SK-N-SH (cell line): Measurements from ENCODE around the gene TNFRSF19. TPM values are rescaled to one million over a fixed set of nuclear protein-coding genes. Genes with fewer than 3 reads are reported as not detected.

Experiments used
- CTCF ChIA-PET: fragments of 300-600, 350-600 bp; formaldehyde crosslinking; extraction: SDS; loops from one replicate; lab custom pipeline; 2021; lab: Yijun Ruan, JAX
- POLR2A ChIA-PET: fragments of 350-600 bp; sonication (Branson Sonifier 250); formaldehyde crosslinking; extraction: SDS; loops from one replicate; lab custom pipeline; 2020; ENCODE audit warnings: antibody characterized with exemption, inconsistent platforms; lab: Yijun Ruan, JAX
- DNase-seq: peaks from one replicate; pipeline ENCODE4 v3.0.0; 2012
- H2AFZ ChIP-seq: fragments of 200-600 bp; sonication (generic); 2 replicates; pipeline ENCODE4 v1.8.1; 2016; ENCODE audit warnings: antibody characterized with exemption, mild to moderate bottlenecking, low read depth
- H3F3A ChIP-seq: fragments of 200-600 bp; sonication (generic); replicated peaks from 2 replicates; pipeline ENCODE3; 2016; ENCODE audit warnings: antibody characterized with exemption, mild to moderate bottlenecking; ENCODE audit not compliant: insufficient read depth
- H3K27ac ChIP-seq, 2 experiments: fragments of 200-500 bp in 1 of 2; fragments of 200-600 bp in 1 of 2; sonication (Bioruptor generic) in 1 of 2; sonication (generic), shearing (Covaris generic) in 1 of 2; 2 replicates each; pipeline versions ENCODE4 v1.5.1 to v1.6.1; 2014 to 2016; ENCODE audit warnings: low read depth in 2 of 2, inconsistent platforms in 1 of 2, low read length in 1 of 2, mild to moderate bottlenecking in 1 of 2, mixed read lengths in 1 of 2
- H3K27me3 ChIP-seq: fragments of 200-600 bp; sonication (generic), shearing (Covaris generic); 2 replicates; pipeline ENCODE4 v1.6.1; 2016; ENCODE audit warnings: mixed run types; ENCODE audit not compliant: insufficient read depth
- H3K36me3 ChIP-seq, 2 experiments: fragments of 200-500 bp in 1 of 2; fragments of 200-600 bp in 1 of 2; sonication (Bioruptor generic) in 1 of 2; sonication (generic) in 1 of 2; replicated peaks in 1 of 2; 2 replicates each; pipeline versions ENCODE3 to v1.5.1; 2014 to 2016; ENCODE audit warnings: low read length in 1 of 2, mild to moderate bottlenecking in 1 of 2; ENCODE audit not compliant: insufficient read depth in 2 of 2, control insufficient read depth in 1 of 2
- H3K4me1 ChIP-seq, 2 experiments: fragments of 200-500 bp in 1 of 2; fragments of 200-600 bp in 1 of 2; sonication (Bioruptor generic) in 1 of 2; sonication (generic), shearing (Covaris generic) in 1 of 2; 2 replicates each; pipeline versions ENCODE4 v1.5.1 to v1.6.1; 2014 to 2016; ENCODE audit warnings: low read depth in 1 of 2, low read length in 1 of 2, mixed run types in 1 of 2; ENCODE audit not compliant: insufficient read depth in 2 of 2, control insufficient read depth in 1 of 2
- H3K4me2 ChIP-seq: fragments of 200-600 bp; sonication (generic), shearing (Covaris generic); 2 replicates; pipeline ENCODE4 v1.6.1; 2017; ENCODE audit warnings: mixed run types
- H3K4me3 ChIP-seq, 2 experiments: fragments of 200-500 bp in 1 of 2; fragments of 200-600 bp in 1 of 2; sonication (Bioruptor generic) in 1 of 2; sonication (generic), shearing (Covaris generic) in 1 of 2; 2 replicates each; pipeline versions ENCODE4 v1.5.1 to v1.8.1; 2014 to 2016; ENCODE audit warnings: low read depth in 2 of 2, inconsistent platforms in 1 of 2, low read length in 1 of 2, mild to moderate bottlenecking in 1 of 2, mixed read lengths in 1 of 2, moderate library complexity in 1 of 2
- H3K79me2 ChIP-seq: fragments of 200-600 bp; sonication (generic); 2 replicates; pipeline ENCODE4 v1.8.1; 2017; ENCODE audit warnings: mild to moderate bottlenecking; ENCODE audit not compliant: insufficient read depth
- H3K9ac ChIP-seq: fragments of 200-600 bp; sonication (generic); 2 replicates; pipeline ENCODE4 v1.6.1; 2017; ENCODE audit warnings: mixed run types
- H3K9me2 ChIP-seq: fragments of 200-600 bp; sonication (generic); 2 replicates; pipeline ENCODE4 v1.6.1; 2017; ENCODE audit warnings: mixed run types
- H3K9me3 ChIP-seq: fragments of 200-600 bp; sonication (generic); 2 replicates; pipeline ENCODE4 v1.6.1; 2017; ENCODE audit warnings: mixed run types, mild to moderate bottlenecking, moderate library complexity
- H4K20me1 ChIP-seq: fragments of 200-600 bp; sonication (generic); 2 replicates; pipeline ENCODE4 v1.6.1; 2017; ENCODE audit warnings: mild to moderate bottlenecking, mixed run types; ENCODE audit not compliant: insufficient read depth
- FOXJ3 ChIP-seq: sonication (generic); formaldehyde crosslinking; IDR thresholded peaks from 2 replicates; pipeline ENCODE4 v1.5.1; 2020; ENCODE audit warnings: mild to moderate bottlenecking, missing genetic modification reagents
- GABPA ChIP-seq: IDR thresholded peaks from 2 replicates; pipeline ENCODE4 v1.4.0; 2012; ENCODE audit warnings: low read depth, mild to moderate bottlenecking
- GATA2 ChIP-seq: sonication (generic); formaldehyde crosslinking; IDR thresholded peaks from 2 replicates; pipeline ENCODE4 v1.5.0; 2020; ENCODE audit warnings: mild to moderate bottlenecking, missing genetic modification reagents
- JUND ChIP-seq: IDR thresholded peaks from 2 replicates; pipeline ENCODE4 v1.4.0; 2012
- MEF2A ChIP-seq: IDR thresholded peaks from 2 replicates; pipeline ENCODE4 v1.4.0; 2012; ENCODE audit warnings: low read depth, borderline replicate concordance
- MXI1 ChIP-seq: IDR thresholded peaks from 2 replicates; pipeline ENCODE4 v1.6.1; 2012; ENCODE audit warnings: mild to moderate bottlenecking, low read depth, low read length, improper control_type of control experiment
- NRF1 ChIP-seq: IDR thresholded peaks from 2 replicates; pipeline ENCODE4 v1.6.1; 2012; ENCODE audit warnings: low read depth, mild to moderate bottlenecking, low read length
- RAD21 ChIP-seq: IDR thresholded peaks from 2 replicates; pipeline ENCODE4 v1.6.1; 2012; ENCODE audit warnings: mild to moderate bottlenecking, low read length
- RCOR1 ChIP-seq: fragments of 150-350 bp; IDR thresholded peaks from 2 replicates; pipeline ENCODE4 v1.6.1; 2017; ENCODE audit warnings: antibody characterized with exemption, low read length
- SMC3 ChIP-seq: IDR thresholded peaks from 2 replicates; pipeline ENCODE4 v1.6.1; 2012; ENCODE audit warnings: low read depth, low read length, improper control_type of control experiment
- YY1 ChIP-seq: IDR thresholded peaks from 2 replicates; pipeline ENCODE4 v1.4.0; 2012; ENCODE audit warnings: low read depth, mild to moderate bottlenecking
- WGBS: methylation state at CpG from one replicate; pipeline ENCODE4 v1.1.6; 2017; ENCODE audit warnings: low lambda C conversion rate; 5-methylcytosine and 5-hydroxymethylcytosine counted together
- polyA plus RNA-seq, 3 experiments: library from polyadenylated mRNA; depleted of rRNA; stranded (reverse); fragments of >200 nt; gene quantifications; 2 replicates each; pipeline ENCODE4 v1.2.3, GENCODE V29; 2012
- TF ChIP-seq, protein P1 (sequence below): fragments of 150-350 bp; IDR thresholded peaks from 2 replicates; pipeline ENCODE4 v1.6.1; 2016; ENCODE audit warnings: mild to moderate bottlenecking, low read depth, low read length
- TF ChIP-seq, protein P2 (sequence below): fragments of 200-600 bp; sonication (generic); IDR thresholded peaks from 2 replicates; pipeline ENCODE4 v1.6.1; 2017; ENCODE audit warnings: antibody characterized with exemption, mild to moderate bottlenecking, moderate library complexity

The TNFRSF19 gene
- polyA plus RNA-seq, 1 of the 3 experiments (the other 2 are of a cell fraction) = 4.6 TPM

DNA sequence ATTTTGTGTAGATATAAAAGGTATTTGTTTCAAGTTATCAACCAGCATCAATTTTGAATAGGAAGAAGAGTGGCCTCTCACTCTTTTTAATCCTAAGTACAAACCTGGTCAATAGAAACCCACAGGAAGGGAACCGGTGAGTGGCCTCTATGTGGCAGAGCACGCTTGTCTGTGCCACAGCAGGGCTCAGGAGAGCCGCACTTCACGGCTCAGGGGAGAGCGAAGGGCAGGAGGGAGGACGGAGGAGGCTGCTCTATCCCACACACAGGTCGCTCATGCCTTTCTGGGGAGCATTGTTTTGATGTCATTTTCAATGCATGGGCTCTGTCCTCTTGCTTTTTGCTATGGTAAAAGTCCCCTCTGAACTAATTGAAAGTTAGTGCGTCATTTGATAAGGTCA lies 57.2 kb downstream of the TNFRSF19 start:
- Histone ChIP-seq H3K9me3 (no peaks in the 10 kb centered on the region), H3K27ac (no peak overlapping the region), H3K4me3 (no peak overlapping the region), H3K4me2 (no peak overlapping the region), H3F3A (peaks cover 7% of the 10 kb centered on the region), H3K4me1 (peaks cover 0 to 5% of the 10 kb centered on the region in 2 experiments; a peak in 1 of 4 replicates), H3K9me2 (no peaks in the 10 kb centered on the region), H4K20me1 (no peaks in the 10 kb centered on the region)
- 88% methylated on average over 8 of the region's 8 CpGs for WGBS
- CTCF ChIA-PET = no interaction called here
- TF ChIP-seq RAD21 = no peak
- TF ChIP-seq MXI1 = no peak
- TF ChIP-seq, protein P1, sequence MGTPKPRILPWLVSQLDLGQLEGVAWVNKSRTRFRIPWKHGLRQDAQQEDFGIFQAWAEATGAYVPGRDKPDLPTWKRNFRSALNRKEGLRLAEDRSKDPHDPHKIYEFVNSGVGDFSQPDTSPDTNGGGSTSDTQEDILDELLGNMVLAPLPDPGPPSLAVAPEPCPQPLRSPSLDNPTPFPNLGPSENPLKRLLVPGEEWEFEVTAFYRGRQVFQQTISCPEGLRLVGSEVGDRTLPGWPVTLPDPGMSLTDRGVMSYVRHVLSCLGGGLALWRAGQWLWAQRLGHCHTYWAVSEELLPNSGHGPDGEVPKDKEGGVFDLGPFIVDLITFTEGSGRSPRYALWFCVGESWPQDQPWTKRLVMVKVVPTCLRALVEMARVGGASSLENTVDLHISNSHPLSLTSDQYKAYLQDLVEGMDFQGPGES = no peak
- no peak for TF ChIP-seq FOXJ3 (CRISPR knock-in tag)
- TF ChIP-seq RCOR1 = no peak
- no peak for TF ChIP-seq JUND
- TF ChIP-seq YY1 = no peak
- no peak for TF ChIP-seq SMC3
- TF ChIP-seq GABPA = no peak
- TF ChIP-seq, protein P2, sequence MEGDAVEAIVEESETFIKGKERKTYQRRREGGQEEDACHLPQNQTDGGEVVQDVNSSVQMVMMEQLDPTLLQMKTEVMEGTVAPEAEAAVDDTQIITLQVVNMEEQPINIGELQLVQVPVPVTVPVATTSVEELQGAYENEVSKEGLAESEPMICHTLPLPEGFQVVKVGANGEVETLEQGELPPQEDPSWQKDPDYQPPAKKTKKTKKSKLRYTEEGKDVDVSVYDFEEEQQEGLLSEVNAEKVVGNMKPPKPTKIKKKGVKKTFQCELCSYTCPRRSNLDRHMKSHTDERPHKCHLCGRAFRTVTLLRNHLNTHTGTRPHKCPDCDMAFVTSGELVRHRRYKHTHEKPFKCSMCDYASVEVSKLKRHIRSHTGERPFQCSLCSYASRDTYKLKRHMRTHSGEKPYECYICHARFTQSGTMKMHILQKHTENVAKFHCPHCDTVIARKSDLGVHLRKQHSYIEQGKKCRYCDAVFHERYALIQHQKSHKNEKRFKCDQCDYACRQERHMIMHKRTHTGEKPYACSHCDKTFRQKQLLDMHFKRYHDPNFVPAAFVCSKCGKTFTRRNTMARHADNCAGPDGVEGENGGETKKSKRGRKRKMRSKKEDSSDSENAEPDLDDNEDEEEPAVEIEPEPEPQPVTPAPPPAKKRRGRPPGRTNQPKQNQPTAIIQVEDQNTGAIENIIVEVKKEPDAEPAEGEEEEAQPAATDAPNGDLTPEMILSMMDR = no peak
- TF ChIP-seq, all 33 proteins: peak for 0
- H3K36me3 ChIP-seq = peaks cover 0 to 23% of the 10 kb centered on the region in 2 experiments
- no peak for DNase-seq
- no peak overlapping the region for H3K9ac ChIP-seq
- H3K27me3 ChIP-seq = no peaks in the 10 kb centered on the region
- H3K79me2 ChIP-seq = no peaks in the 10 kb centered on the region
- no peak overlapping the region for H2AFZ ChIP-seq
- POLR2A ChIA-PET = no interaction called here

DNA sequence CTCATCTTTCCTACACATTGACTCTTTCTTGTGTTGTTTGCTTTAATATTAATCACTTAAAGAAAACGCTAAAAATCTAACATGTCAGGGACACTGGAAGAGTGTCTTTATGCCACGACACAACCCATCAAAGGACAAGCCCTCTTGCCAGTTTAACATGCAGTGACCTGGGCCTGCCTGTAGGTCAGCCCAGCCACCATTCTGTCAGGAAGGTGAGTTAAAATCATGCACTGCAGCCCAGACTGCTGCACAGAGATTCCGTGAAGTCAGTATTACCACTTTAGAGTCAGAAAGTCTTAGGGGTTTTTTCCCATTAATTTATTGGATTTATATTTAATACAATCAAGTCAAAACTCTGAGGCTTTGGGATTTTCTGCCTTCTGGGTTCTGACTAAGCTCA lies 58.0 kb downstream of the TNFRSF19 start:
- H3K79me2 ChIP-seq = no peaks in the 10 kb centered on the region
- H3K36me3 ChIP-seq = peaks cover 0 to 20% of the 10 kb centered on the region in 2 experiments
- no peaks in the 10 kb centered on the region for H4K20me1 ChIP-seq
- H3K9ac ChIP-seq = no peak overlapping the region
- WGBS = 92% methylated on average over 3 of the region's 3 CpGs
- H3K9me2 ChIP-seq = no peaks in the 10 kb centered on the region
- H3K27me3 ChIP-seq = no peaks in the 10 kb centered on the region
- no peak overlapping the region for H2AFZ ChIP-seq
- H3F3A ChIP-seq = no peaks in the 10 kb centered on the region
- DNase-seq = no peak
- POLR2A ChIA-PET = no interaction called here
- no peak overlapping the region for H3K27ac ChIP-seq
- H3K9me3 ChIP-seq = no peaks in the 10 kb centered on the region
- peaks cover 0 to 5% of the 10 kb centered on the region in 2 experiments; a peak in 1 of 4 replicates for H3K4me1 ChIP-seq
- CTCF ChIA-PET = interaction anchor here (0.9 kb wide), 1 partner anchor 161 kb away, joined by 3 read pairs; no protein-coding TSS in a partner anchor
- no peak overlapping the region for H3K4me2 ChIP-seq
- no peak overlapping the region for H3K4me3 ChIP-seq
- no peak for TF ChIP-seq GATA2 (CRISPR knock-in tag)
- TF ChIP-seq FOXJ3 (CRISPR knock-in tag) = no peak
- TF ChIP-seq NRF1 = no peak
- no peak for TF ChIP-seq MEF2A
